Sciatic nerve (tissue), 2 donors: Measurements from ENCODE around the gene WHRN. TPM values are rescaled to one million over a fixed set of nuclear protein-coding genes. Genes with fewer than 3 reads are reported as not detected.
A peak's percentile ranks its signal among the peaks of the same experiment; 100 is the strongest.

Source experiments
- ATAC-seq: fragments of 200-7000 bp; cut with Tn5 transposase; one replicate; pipeline ENCODE4 v1.9.1; 2020; ENCODE audit warnings: mild to moderate bottlenecking, moderate library complexity
- DNase-seq: peaks from one replicate; pipeline ENCODE4 v3.0.0-alpha.2; 2020; ENCODE audit warnings: low spot score
- intact Hi-C: fragments of 100-400 bp; cut with DNase I; formaldehyde crosslinking; loops from one replicate; pipeline ENCODE4 v1.14.2; 2022
- total RNA-seq: library from RNA; stranded (reverse); fragmentation: NEBNext Ultra II Directional; extraction: Animal tissue kit (Norgen Biotek cat#: 25700); gene quantifications from one replicate; pipeline ENCODE4 v1.2.1, GENCODE V29; 2021
- donor health status: DM: no; HTN: no; CAD: no.
- donor health status: DM: no; HTN: no; CAD: no.

Gene WHRN
- total RNA-seq, 1 donor from 2014 or later, result 5.3 TPM

GRCh38 chr9:114478459-114478858, 26.8 kb downstream of the WHRN start:
- DNase-seq (no peak), ATAC-seq (no peak)
- intact Hi-C loops, result no loop called here

- no peak for DNase-seq
- intact Hi-C loops, result no loop called here
- no peak for ATAC-seq
Measured at GRCh38 chr9:114477642-114478041, 27.6 kb downstream of the WHRN start.

- intact Hi-C loops, result no loop called here
- DNase-seq (no peak), ATAC-seq (no peak)
Measured at GRCh38 chr9:114476891-114477469, 28.3 kb downstream of the WHRN start.

- DNase-seq (no peak), ATAC-seq (no peak)
- intact Hi-C loops, result no loop called here
Measured at GRCh38 chr9:114475412-114476135, 29.7 kb downstream of the WHRN start.

- intact Hi-C loops, result no loop called here
- ATAC-seq (no peak), DNase-seq (no peak)
Measured at GRCh38 chr9:114474425-114474824, 30.8 kb downstream of the WHRN start.

GRCh38 chr9:114473447-114473801, 31.8 kb downstream of the WHRN start:
- DNase-seq, result no peak
- no peak for ATAC-seq
- intact Hi-C loops, result no loop called here

- ATAC-seq (no peak), DNase-seq (no peak)
- intact Hi-C loops, result no loop called here
Measured at GRCh38 chr9:114472765-114473446, 32.4 kb downstream of the WHRN start.

- DNase-seq (no peak), ATAC-seq (no peak)
- intact Hi-C loops, result no loop called here
Measured at GRCh38 chr9:114471157-114471556, 34.1 kb downstream of the WHRN start.

- no peak for DNase-seq
- intact Hi-C loops, result no loop called here
- no peak for ATAC-seq
Measured at GRCh38 chr9:114470581-114470980, 34.7 kb downstream of the WHRN start.

- ATAC-seq (no peak), DNase-seq (no peak)
- intact Hi-C loops, result no loop called here
Measured at GRCh38 chr9:114470121-114470520, 35.2 kb downstream of the WHRN start.

GRCh38 chr9:114469091-114469853, 36.0 kb downstream of the WHRN start:
- intact Hi-C loops, result no loop called here
- ATAC-seq (no peak), DNase-seq (peak; percentile 31)

- intact Hi-C loops, result no loop called here
- ATAC-seq, result no peak
- no peak for DNase-seq
Measured at GRCh38 chr9:114467910-114468309, 37.4 kb downstream of the WHRN start.

- ATAC-seq (no peak), DNase-seq (no peak)
- intact Hi-C loops, result no loop called here
Measured at GRCh38 chr9:114467226-114467750, 38.0 kb downstream of the WHRN start.

- ATAC-seq (no peak), DNase-seq (no peak)
Measured at GRCh38 chr9:114465906-114466900, 39.1 kb downstream of the WHRN start.

GRCh38 chr9:114465417-114465816, 39.9 kb downstream of the WHRN start:
- ATAC-seq, result no peak
- intact Hi-C loops, result no loop called here
- DNase-seq, result no peak

More at GRCh38 chr9:114465906-114466900, 39.1 kb downstream of the WHRN start:
- intact Hi-C loops, result no loop called here

- intact Hi-C loops, result no loop called here
- ATAC-seq (no peak), DNase-seq (no peak)
Measured at GRCh38 chr9:114464281-114465051, 40.8 kb downstream of the WHRN start.

GRCh38 chr9:114462791-114463190, 42.5 kb downstream of the WHRN start:
- DNase-seq (no peak), ATAC-seq (no peak)
- intact Hi-C loops, result no loop called here

GRCh38 chr9:114461468-114461867, 43.8 kb downstream of the WHRN start:
- ATAC-seq, result no peak
- intact Hi-C loops, result no loop called here
- DNase-seq, result no peak
